SK-N-SH (cell line): ENCODE data around the gene ARHGAP4. TPM values are rescaled to one million over a fixed set of nuclear protein-coding genes. Genes with fewer than 3 reads are reported as not detected.

Experiments
- CTCF ChIA-PET: fragments of 300-600, 350-600 bp; formaldehyde crosslinking; extraction: SDS; loops from one replicate; lab custom pipeline; 2021; lab: Yijun Ruan, JAX
- POLR2A ChIA-PET: fragments of 350-600 bp; sonication (Branson Sonifier 250); formaldehyde crosslinking; extraction: SDS; loops from one replicate; lab custom pipeline; 2020; ENCODE audit warnings: antibody characterized with exemption, inconsistent platforms; lab: Yijun Ruan, JAX
- DNase-seq: peaks from one replicate; pipeline ENCODE4 v3.0.0; 2012
- H2AFZ ChIP-seq: fragments of 200-600 bp; sonication (generic); 2 replicates; pipeline ENCODE4 v1.8.1; 2016; ENCODE audit warnings: antibody characterized with exemption, mild to moderate bottlenecking, low read depth
- H3F3A ChIP-seq: fragments of 200-600 bp; sonication (generic); replicated peaks from 2 replicates; pipeline ENCODE3; 2016; ENCODE audit warnings: antibody characterized with exemption, mild to moderate bottlenecking; ENCODE audit not compliant: insufficient read depth
- H3K27ac ChIP-seq, 2 experiments: fragments of 200-500 bp in 1 of 2; fragments of 200-600 bp in 1 of 2; sonication (Bioruptor generic) in 1 of 2; sonication (generic), shearing (Covaris generic) in 1 of 2; 2 replicates each; pipeline versions ENCODE4 v1.5.1 to v1.6.1; 2014 to 2016; ENCODE audit warnings: low read depth in 2 of 2, inconsistent platforms in 1 of 2, low read length in 1 of 2, mild to moderate bottlenecking in 1 of 2, mixed read lengths in 1 of 2
- H3K27me3 ChIP-seq: fragments of 200-600 bp; sonication (generic), shearing (Covaris generic); 2 replicates; pipeline ENCODE4 v1.6.1; 2016; ENCODE audit warnings: mixed run types; ENCODE audit not compliant: insufficient read depth
- H3K36me3 ChIP-seq, 2 experiments: fragments of 200-500 bp in 1 of 2; fragments of 200-600 bp in 1 of 2; sonication (Bioruptor generic) in 1 of 2; sonication (generic) in 1 of 2; replicated peaks in 1 of 2; 2 replicates each; pipeline versions ENCODE3 to v1.5.1; 2014 to 2016; ENCODE audit warnings: low read length in 1 of 2, mild to moderate bottlenecking in 1 of 2; ENCODE audit not compliant: insufficient read depth in 2 of 2, control insufficient read depth in 1 of 2
- H3K4me1 ChIP-seq, 2 experiments: fragments of 200-500 bp in 1 of 2; fragments of 200-600 bp in 1 of 2; sonication (Bioruptor generic) in 1 of 2; sonication (generic), shearing (Covaris generic) in 1 of 2; 2 replicates each; pipeline versions ENCODE4 v1.5.1 to v1.6.1; 2014 to 2016; ENCODE audit warnings: low read depth in 1 of 2, low read length in 1 of 2, mixed run types in 1 of 2; ENCODE audit not compliant: insufficient read depth in 2 of 2, control insufficient read depth in 1 of 2
- H3K4me2 ChIP-seq: fragments of 200-600 bp; sonication (generic), shearing (Covaris generic); 2 replicates; pipeline ENCODE4 v1.6.1; 2017; ENCODE audit warnings: mixed run types
- H3K4me3 ChIP-seq, 2 experiments: fragments of 200-500 bp in 1 of 2; fragments of 200-600 bp in 1 of 2; sonication (Bioruptor generic) in 1 of 2; sonication (generic), shearing (Covaris generic) in 1 of 2; 2 replicates each; pipeline versions ENCODE4 v1.5.1 to v1.8.1; 2014 to 2016; ENCODE audit warnings: low read depth in 2 of 2, inconsistent platforms in 1 of 2, low read length in 1 of 2, mild to moderate bottlenecking in 1 of 2, mixed read lengths in 1 of 2, moderate library complexity in 1 of 2
- H3K79me2 ChIP-seq: fragments of 200-600 bp; sonication (generic); 2 replicates; pipeline ENCODE4 v1.8.1; 2017; ENCODE audit warnings: mild to moderate bottlenecking; ENCODE audit not compliant: insufficient read depth
- H3K9ac ChIP-seq: fragments of 200-600 bp; sonication (generic); 2 replicates; pipeline ENCODE4 v1.6.1; 2017; ENCODE audit warnings: mixed run types
- H3K9me2 ChIP-seq: fragments of 200-600 bp; sonication (generic); 2 replicates; pipeline ENCODE4 v1.6.1; 2017; ENCODE audit warnings: mixed run types
- H3K9me3 ChIP-seq: fragments of 200-600 bp; sonication (generic); 2 replicates; pipeline ENCODE4 v1.6.1; 2017; ENCODE audit warnings: mixed run types, mild to moderate bottlenecking, moderate library complexity
- H4K20me1 ChIP-seq: fragments of 200-600 bp; sonication (generic); 2 replicates; pipeline ENCODE4 v1.6.1; 2017; ENCODE audit warnings: mild to moderate bottlenecking, mixed run types; ENCODE audit not compliant: insufficient read depth
- JUND ChIP-seq: IDR thresholded peaks from 2 replicates; pipeline ENCODE4 v1.4.0; 2012
- RCOR1 ChIP-seq: fragments of 150-350 bp; IDR thresholded peaks from 2 replicates; pipeline ENCODE4 v1.6.1; 2017; ENCODE audit warnings: antibody characterized with exemption, low read length
- RXRA ChIP-seq: IDR thresholded peaks from 2 replicates; pipeline ENCODE4 v1.4.0; 2012; ENCODE audit warnings: low read depth, mild to moderate bottlenecking, borderline replicate concordance
- TAF1 ChIP-seq: IDR thresholded peaks from 2 replicates; pipeline ENCODE4 v1.6.1; 2012; ENCODE audit warnings: low read depth, mild to moderate bottlenecking, low read length, moderate library complexity, borderline replicate concordance
- WGBS: methylation state at CpG from one replicate; pipeline ENCODE4 v1.1.6; 2017; ENCODE audit warnings: low lambda C conversion rate; 5-methylcytosine and 5-hydroxymethylcytosine counted together
- polyA plus RNA-seq, 3 experiments: library from polyadenylated mRNA; depleted of rRNA; stranded (reverse); fragments of >200 nt; gene quantifications; 2 replicates each; pipeline ENCODE4 v1.2.3, GENCODE V29; 2012
- TF ChIP-seq, protein P1 (sequence below): IDR thresholded peaks from 2 replicates; pipeline ENCODE4 v1.6.1; 2012; ENCODE audit warnings: mild to moderate bottlenecking, low read depth, low read length, moderate library complexity

The ARHGAP4 gene
- polyA plus RNA-seq, 1 of the 3 experiments (the other 2 are of a cell fraction) = 1.6 TPM

- POLR2A ChIA-PET = interaction anchor here (0.6 to 1.7 kb wide), 11 partner anchors 13 to 500 kb away, joined by 3 to 9 read pairs (median 3); partner anchors contain the start of gene RENBP
- WGBS = 54% methylated on average over 15 of the region's 31 CpGs
Observed at GRCh38 chrX:153926858-153927671, 1.0 kb upstream of the ARHGAP4 start.

DNA sequence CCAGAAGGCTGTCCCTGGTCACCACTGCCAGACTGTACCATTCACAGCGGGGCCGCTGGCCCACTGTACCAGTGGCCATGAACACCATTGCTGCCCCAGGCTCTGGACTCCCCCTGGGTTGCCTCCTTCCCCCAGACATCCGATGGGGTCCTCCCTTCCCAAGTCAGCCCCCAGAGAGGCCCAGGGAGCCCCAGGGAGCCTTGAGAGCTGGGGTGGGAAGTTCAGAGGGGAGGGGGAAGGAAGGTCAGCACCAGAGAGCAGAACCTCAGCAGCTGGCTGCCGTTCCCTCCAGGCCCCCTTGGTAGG is 441 bp upstream of the ARHGAP4 start:
- CTCF ChIA-PET = interaction anchor here (1.1 to 16.7 kb wide), 8 partner anchors 12 to 163 kb away, joined by 3 to 271 read pairs (median 4); partner anchors contain the start of genes PLXNB3 and RENBP
- POLR2A ChIA-PET = interaction anchor here (0.9 to 1.7 kb wide), 5 partner anchors 16 to 48 kb away, joined by 3 to 9 read pairs (median 5); partner anchors contain the start of gene RENBP
- H3K27ac ChIP-seq = peak overlapping the region; percentile 97; a peak in 3 of 4 replicates

More at GRCh38 chrX:153926858-153927671, 1.0 kb upstream of the ARHGAP4 start:
- Histone ChIP-seq H2AFZ (peak overlapping the region; percentile 57; the same call in 1 of the 2 replicates), H3K9me2 (no peaks in the 10 kb centered on the region), H3K4me3 (peak overlapping the region; percentile 71 to 94), H3K4me2 (peak overlapping the region; percentile 99), H3K9me3 (no peaks in the 10 kb centered on the region)
- peak; percentile 69 for DNase-seq
- TF ChIP-seq RXRA (no peak), RCOR1 (0 out of 2 replicates have a peak, but pooled peaks have one; percentile 7), TAF1 (peak; percentile 39; the same call in 1 of the 2 replicates)
- TF ChIP-seq, all 33 proteins: peak for 2
- peaks cover 19% of the 10 kb centered on the region for H3F3A ChIP-seq
- H4K20me1 ChIP-seq = peaks cover 10% of the 10 kb centered on the region
- H3K27ac ChIP-seq = peak overlapping the region; percentile 97
- peaks cover 5% of the 10 kb centered on the region; the same call in 1 of the 2 replicates for H3K27me3 ChIP-seq
- peaks cover 8% of the 10 kb centered on the region; the same call in 1 of the 2 replicates for H3K79me2 ChIP-seq
- H3K4me1 ChIP-seq = peaks cover 0 to 60% of the 10 kb centered on the region in 2 experiments; a peak in 1 of 4 replicates
- peak overlapping the region; percentile 99 for H3K9ac ChIP-seq
- H3K36me3 ChIP-seq = peaks cover 5 to 26% of the 10 kb centered on the region in 2 experiments
- CTCF ChIA-PET = interaction anchor here (1.1 to 16.7 kb wide), 9 partner anchors 10 to 163 kb away, joined by 3 to 271 read pairs (median 3); partner anchors contain the start of genes PLXNB3 and RENBP

More for the DNA sequence above, 441 bp upstream of the ARHGAP4 start:
- TF ChIP-seq, protein P1, sequence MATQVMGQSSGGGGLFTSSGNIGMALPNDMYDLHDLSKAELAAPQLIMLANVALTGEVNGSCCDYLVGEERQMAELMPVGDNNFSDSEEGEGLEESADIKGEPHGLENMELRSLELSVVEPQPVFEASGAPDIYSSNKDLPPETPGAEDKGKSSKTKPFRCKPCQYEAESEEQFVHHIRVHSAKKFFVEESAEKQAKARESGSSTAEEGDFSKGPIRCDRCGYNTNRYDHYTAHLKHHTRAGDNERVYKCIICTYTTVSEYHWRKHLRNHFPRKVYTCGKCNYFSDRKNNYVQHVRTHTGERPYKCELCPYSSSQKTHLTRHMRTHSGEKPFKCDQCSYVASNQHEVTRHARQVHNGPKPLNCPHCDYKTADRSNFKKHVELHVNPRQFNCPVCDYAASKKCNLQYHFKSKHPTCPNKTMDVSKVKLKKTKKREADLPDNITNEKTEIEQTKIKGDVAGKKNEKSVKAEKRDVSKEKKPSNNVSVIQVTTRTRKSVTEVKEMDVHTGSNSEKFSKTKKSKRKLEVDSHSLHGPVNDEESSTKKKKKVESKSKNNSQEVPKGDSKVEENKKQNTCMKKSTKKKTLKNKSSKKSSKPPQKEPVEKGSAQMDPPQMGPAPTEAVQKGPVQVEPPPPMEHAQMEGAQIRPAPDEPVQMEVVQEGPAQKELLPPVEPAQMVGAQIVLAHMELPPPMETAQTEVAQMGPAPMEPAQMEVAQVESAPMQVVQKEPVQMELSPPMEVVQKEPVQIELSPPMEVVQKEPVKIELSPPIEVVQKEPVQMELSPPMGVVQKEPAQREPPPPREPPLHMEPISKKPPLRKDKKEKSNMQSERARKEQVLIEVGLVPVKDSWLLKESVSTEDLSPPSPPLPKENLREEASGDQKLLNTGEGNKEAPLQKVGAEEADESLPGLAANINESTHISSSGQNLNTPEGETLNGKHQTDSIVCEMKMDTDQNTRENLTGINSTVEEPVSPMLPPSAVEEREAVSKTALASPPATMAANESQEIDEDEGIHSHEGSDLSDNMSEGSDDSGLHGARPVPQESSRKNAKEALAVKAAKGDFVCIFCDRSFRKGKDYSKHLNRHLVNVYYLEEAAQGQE = no peak
- no peak for TF ChIP-seq JUND
- 0% methylated on average over 1 of the region's 4 CpGs for WGBS
- Histone ChIP-seq H3K36me3 (peaks cover 3 to 20% of the 10 kb centered on the region in 2 experiments), H3F3A (peaks cover 19% of the 10 kb centered on the region), H4K20me1 (peaks cover 10% of the 10 kb centered on the region), H3K9me3 (no peaks in the 10 kb centered on the region), H3K4me1 (peaks cover 0 to 66% of the 10 kb centered on the region in 2 experiments; a peak in 1 of 4 replicates), H3K27me3 (peaks cover 5% of the 10 kb centered on the region; the same call in 1 of the 2 replicates), H3K4me3 (no peak overlapping the region; a peak in 1 of 4 replicates), H3K79me2 (peaks cover 5% of the 10 kb centered on the region; the same call in 1 of the 2 replicates), H3K9ac (0 out of 2 replicates have a peak overlapping the region, but pooled peaks have one; percentile 99), H3K4me2 (peak overlapping the region; percentile 99), H3K9me2 (no peaks in the 10 kb centered on the region), H2AFZ (no peak overlapping the region)
- DNase-seq = no peak
